HEK293 (cell line): ENCODE data around the gene SBF2.

Source experiments
- BCL6B ChIP-seq: fragments of 450-650 bp; formaldehyde crosslinking; IDR thresholded peaks from 2 replicates; pipeline ENCODE4 v1.5.1; 2017; ENCODE audit warnings: missing biosample characterization, missing genetic modification characterization
- FEZF1 ChIP-seq: fragments of 450-650 bp; formaldehyde crosslinking; IDR thresholded peaks from 2 replicates; pipeline ENCODE4 v1.5.1; 2016; ENCODE audit warnings: missing biosample characterization, missing genetic modification characterization
- GFI1B ChIP-seq: fragments of 450-650 bp; formaldehyde crosslinking; IDR thresholded peaks from 2 replicates; pipeline ENCODE4 v1.5.1; 2016; ENCODE audit warnings: missing biosample characterization, missing genetic modification characterization
- HOXD13 ChIP-seq: sonication (generic); formaldehyde crosslinking; IDR thresholded peaks from 2 replicates; pipeline ENCODE4 v1.8.0; 2022; ENCODE audit warnings: missing genetic modification reagents, borderline replicate concordance
- KLF8 ChIP-seq: fragments of 450-650 bp; formaldehyde crosslinking; IDR thresholded peaks from 2 replicates; pipeline ENCODE4 v1.5.1; 2016; ENCODE audit warnings: missing biosample characterization, missing genetic modification characterization
- PRDM1 ChIP-seq: fragments of 450-650 bp; formaldehyde crosslinking; IDR thresholded peaks from 2 replicates; pipeline ENCODE4; 2016; ENCODE audit warnings: missing biosample characterization, missing genetic modification characterization
- TSHZ1 ChIP-seq: fragments of 450-650 bp; formaldehyde crosslinking; IDR thresholded peaks from 2 replicates; pipeline ENCODE4 v1.5.1; 2016; ENCODE audit warnings: missing biosample characterization, missing genetic modification characterization, borderline replicate concordance
- ZBTB20 ChIP-seq: fragments of 450-650 bp; formaldehyde crosslinking; IDR thresholded peaks from 2 replicates; pipeline ENCODE4 v1.5.1; 2016; ENCODE audit warnings: missing biosample characterization, missing genetic modification characterization
- ZBTB21 ChIP-seq: fragments of 450-650 bp; formaldehyde crosslinking; IDR thresholded peaks from 2 replicates; pipeline ENCODE4 v1.5.1; 2017; ENCODE audit warnings: missing biosample characterization, missing genetic modification characterization
- ZBTB44 ChIP-seq: fragments of 450-650 bp; IDR thresholded peaks from 2 replicates; pipeline ENCODE4 v1.5.1; 2018; ENCODE audit warnings: missing biosample characterization, mild to moderate bottlenecking, missing genetic modification characterization
- ZNF184 ChIP-seq: fragments of 450-650 bp; IDR thresholded peaks from 2 replicates; pipeline ENCODE4 v1.5.1; 2018; ENCODE audit warnings: missing biosample characterization, mild to moderate bottlenecking, missing genetic modification characterization
- ZNF223 ChIP-seq: fragments of 450-650 bp; formaldehyde crosslinking; IDR thresholded peaks from 2 replicates; pipeline ENCODE4 v1.5.1; 2016; ENCODE audit warnings: missing biosample characterization, missing genetic modification characterization
- ZNF23 ChIP-seq: fragments of 450-650 bp; formaldehyde crosslinking; IDR thresholded peaks from 2 replicates; pipeline ENCODE4 v1.5.1; 2016; ENCODE audit warnings: missing biosample characterization, missing genetic modification characterization, borderline replicate concordance
- ZNF248 ChIP-seq: fragments of 450-650 bp; formaldehyde crosslinking; IDR thresholded peaks from 2 replicates; pipeline ENCODE4 v1.5.1; 2017; ENCODE audit warnings: missing biosample characterization, missing genetic modification characterization
- ZNF280C ChIP-seq: fragments of 450-650 bp; formaldehyde crosslinking; IDR thresholded peaks from 2 replicates; pipeline ENCODE4 v1.5.1; 2016; ENCODE audit warnings: missing biosample characterization, missing genetic modification characterization
- ZNF324 ChIP-seq: fragments of 450-650 bp; formaldehyde crosslinking; IDR thresholded peaks from 2 replicates; pipeline ENCODE4 v1.5.1; 2016; ENCODE audit warnings: missing biosample characterization, missing genetic modification characterization
- ZNF391 ChIP-seq: fragments of 450-650 bp; formaldehyde crosslinking; IDR thresholded peaks from 2 replicates; pipeline ENCODE4 v1.5.1; 2016; ENCODE audit warnings: low read depth, missing biosample characterization, missing genetic modification characterization, borderline replicate concordance
- ZNF518A ChIP-seq: fragments of 450-650 bp; formaldehyde crosslinking; conservative IDR thresholded peaks from 2 replicates; pipeline ENCODE4 v1.5.1; 2016; ENCODE audit warnings: low read depth, missing biosample characterization, missing genetic modification characterization
- ZNF530 ChIP-seq: fragments of 450-650 bp; formaldehyde crosslinking; IDR thresholded peaks from 2 replicates; pipeline ENCODE4 v1.5.1; 2016; ENCODE audit warnings: low read depth, missing biosample characterization, missing genetic modification characterization
- ZNF571 ChIP-seq: fragments of 450-650 bp; formaldehyde crosslinking; IDR thresholded peaks from 2 replicates; pipeline ENCODE4 v1.5.0; 2017; ENCODE audit warnings: missing biosample characterization, missing genetic modification characterization
- ZNF768 ChIP-seq: fragments of 450-650 bp; formaldehyde crosslinking; IDR thresholded peaks from 2 replicates; pipeline ENCODE4 v1.5.1; 2018; ENCODE audit warnings: missing biosample characterization, mild to moderate bottlenecking, missing genetic modification characterization
- ZSCAN16 ChIP-seq: fragments of 450-650 bp; formaldehyde crosslinking; IDR thresholded peaks from 2 replicates; pipeline ENCODE4 v1.5.1; 2016; ENCODE audit warnings: missing biosample characterization, missing genetic modification characterization
- ZSCAN5A ChIP-seq: fragments of 450-650 bp; formaldehyde crosslinking; IDR thresholded peaks from 2 replicates; pipeline ENCODE4 v1.5.1; 2016; ENCODE audit warnings: missing biosample characterization, missing genetic modification characterization

Gene SBF2

GRCh38 chr11:9759519-9760192 lies 534.4 kb downstream of the SBF2 start (continued):
- peak; percentile 55; the same call in 1 of the 2 replicates for TF ChIP-seq FEZF1 (tag by site-specific recombination)
- no peak for TF ChIP-seq GFI1B
- TF ChIP-seq ZNF518A (tag by site-specific recombination): no peak
- no peak for TF ChIP-seq ZNF571 (tag by site-specific recombination)
- TF ChIP-seq ZBTB20 (tag by site-specific recombination): peak; percentile 41
- no peak for TF ChIP-seq ZSCAN16 (tag by site-specific recombination)
- TF ChIP-seq ZBTB44 (tag by site-specific recombination): peak; percentile 41; the same call in 1 of the 2 replicates
- TF ChIP-seq ZNF223 (tag by site-specific recombination): no peak
- peak; percentile 88; the same call in 1 of the 2 replicates for TF ChIP-seq ZNF391
- peak; percentile 93 for TF ChIP-seq TSHZ1
- no peak for TF ChIP-seq HOXD13
- TF ChIP-seq ZNF248 (tag by site-specific recombination): no peak
- peak; percentile 91 for TF ChIP-seq KLF8
- 0 out of 2 replicates have a peak, but pooled peaks have one; percentile 31 for TF ChIP-seq BCL6B (tag by site-specific recombination)
- no peak for TF ChIP-seq ZNF530 (tag by site-specific recombination)
- peak; percentile 88 for TF ChIP-seq ZBTB21
- no peak for TF ChIP-seq ZSCAN5A (tag by site-specific recombination)
- TF ChIP-seq ZNF324 (tag by site-specific recombination): peak; percentile 27; the same call in 1 of the 2 replicates
- peak; percentile 68; the same call in 1 of the 2 replicates for TF ChIP-seq ZNF184 (tag by site-specific recombination)
- no peak for TF ChIP-seq ZNF23 (tag by site-specific recombination)
- TF ChIP-seq ZNF768 (tag by site-specific recombination): no peak
- TF ChIP-seq PRDM1 (tag by site-specific recombination): no peak
- no peak for TF ChIP-seq ZNF280C (tag by site-specific recombination)
